Stomach (tissue), 9 donors: ENCODE data around the gene TBRG1. TPM values are rescaled to one million over a fixed set of nuclear protein-coding genes. Genes with fewer than 3 reads are reported as not detected.
A peak's percentile ranks its signal among the peaks of the same experiment; 100 is the strongest.

Source experiments
- DNase-seq, 2 donors: peaks; one replicate each; pipeline versions ENCODE4 v3.0.0 to v3.0.0-alpha.2; 2013 to 2019
- H3K27ac ChIP-seq, 5 donors: fragments of 200-600 bp in 4 of 5; sonication (generic) in 4 of 5; one replicate each; pipeline ENCODE4 v1.5.1; 2013 to 2019; ENCODE audit warnings: mild to moderate bottlenecking in 1 of 5, moderate library complexity in 1 of 5
- H3K27me3 ChIP-seq, 3 donors: fragments of 200-600 bp; sonication (generic); one replicate each; pipeline ENCODE4 v1.5.1; 2017 to 2019; ENCODE audit warnings: mixed run types in 1 of 3
- H3K36me3 ChIP-seq, 4 donors: fragments of 200-600 bp; sonication (generic); 1 replicate in 3 of 4; 2 replicates in 1 of 4; pipeline ENCODE4 v1.5.1; 2016 to 2019
- H3K4me1 ChIP-seq, 4 donors: fragments of 200-600 bp; sonication (generic); one replicate each; pipeline ENCODE4 v1.5.1; 2016 to 2019
- H3K4me3 ChIP-seq, 4 donors: fragments of 200-600 bp; sonication (generic) in 3 of 4; one replicate each; pipeline ENCODE4 v1.5.1; 2016 to 2019; ENCODE audit warnings: mild to moderate bottlenecking in 1 of 4
- H3K9me3 ChIP-seq, 4 donors: fragments of 200-600 bp; sonication (generic); one replicate each; pipeline ENCODE4 v1.5.1; 2016 to 2019
- CTCF ChIP-seq, 7 experiments: fragments of 450-650 bp in 4 of 7; fragments of 200-600 bp in 3 of 7; sonication (generic) in 3 of 7; IDR thresholded peaks; one replicate each; pipeline ENCODE4 v1.5.1; 2016 to 2019; ENCODE audit warnings: antibody characterized with exemption in 7 of 7, control low read depth in 2 of 7, mild to moderate bottlenecking in 1 of 7
- EP300 ChIP-seq: sonication (generic); formaldehyde crosslinking; IDR thresholded peaks from one replicate; pipeline ENCODE4 v1.6.1; 2017; ENCODE audit warnings: antibody characterized with exemption
- POLR2A ChIP-seq, 4 donors: fragments of 450-650 bp; IDR thresholded peaks; one replicate each; pipeline ENCODE4 v1.6.1; 2016; ENCODE audit warnings: antibody characterized with exemption in 4 of 4, control low read depth in 2 of 4, mild to moderate bottlenecking in 1 of 4, moderate library complexity in 1 of 4
- POLR2AphosphoS5 ChIP-seq, 3 donors: sonication (generic); formaldehyde crosslinking; IDR thresholded peaks; one replicate each; pipeline ENCODE4 v1.6.1; 2016; ENCODE audit warnings: antibody characterized with exemption in 3 of 3
- WGBS, 5 donors: extraction: QIAGEN DNeasy Blood & Tissue Kit in 3 of 5; methylation state at CpG; one replicate each; pipeline versions ENCODE4 v1.1.5 to v1.1.7; 2013 to 2018; 5-methylcytosine and 5-hydroxymethylcytosine counted together
- intact Hi-C: fragments of 100-400 bp; cut with DNase I; formaldehyde crosslinking; loops from one replicate; pipeline ENCODE4 v1.15.1; 2023; ENCODE audit warnings: low total_unique reads
- polyA plus RNA-seq, 3 donors: library from polyadenylated mRNA; stranded (reverse); fragments of 200-250 nt; gene quantifications; one replicate each; pipeline ENCODE4 v1.2.3, GENCODE V29; 2013
- total RNA-seq, 5 donors: library from RNA; depleted of rRNA; stranded (reverse); fragments of >200 nt; gene quantifications; one replicate each; pipeline versions ENCODE4 v1.1.0 to v1.2.3, GENCODE V29; 2014 to 2016
- donor health status: healthy with polysubstance abuse.
- donor health status: Bipolar disorder and iron deficiency.
- donor health status: healthy.

TBRG1 gene
- total and polyA plus RNA-seq, 8 donors, result 16.9 to 130 (median 31.6) TPM

DNA sequence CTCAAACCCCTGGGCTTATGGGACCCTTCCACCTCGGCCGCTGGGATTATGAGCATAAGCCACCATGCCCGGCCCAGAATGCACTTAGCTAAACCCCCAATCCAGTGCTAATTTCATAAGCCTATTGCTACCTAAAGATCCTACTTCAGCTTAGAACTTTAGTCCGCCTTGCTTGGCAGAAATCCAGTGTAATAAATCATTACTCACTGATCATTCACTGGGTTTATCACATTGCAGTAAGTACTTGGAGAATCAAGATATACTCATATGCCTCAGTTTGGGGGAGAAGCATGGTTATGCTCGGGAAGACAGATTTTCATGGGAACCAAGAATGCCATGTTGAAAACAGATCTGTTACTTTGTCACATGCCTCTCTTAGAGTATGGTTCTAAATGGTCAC, 3.8 kb upstream of the TBRG1 start:
- no peak for TF ChIP-seq EP300
- no peak for TF ChIP-seq POLR2AphosphoS5 (IDR thresholded peaks at IDR 0.05)
- no peak for TF ChIP-seq CTCF (IDR thresholded peaks at IDR 0.05)
- no peak for TF ChIP-seq POLR2A (IDR thresholded peaks at IDR 0.05)
- intact Hi-C loops, result no loop called here

GRCh38 chr11:124623861-124624525, 1.3 kb downstream of the TBRG1 start:
- 43 to 58% (median 52%) methylated on average over 4 of the region's 4 CpGs for WGBS, 5 donors
- peak overlapping the region in 3 of 5 donors; percentile 92 to 94 (median 92) for H3K27ac ChIP-seq

More for the DNA sequence above, 3.8 kb upstream of the TBRG1 start:
- no peaks in the 10 kb centered on the region for H3K36me3 ChIP-seq
- DNase-seq, result no peak
- peaks cover 0 to 26% (median 8%) of the 10 kb centered on the region in 3 donors for H3K27me3 ChIP-seq
- peaks cover 5 to 16% (median 11%) of the 10 kb centered on the region in 4 donors for H3K4me1 ChIP-seq
- 72 to 84% (median 79%) methylated on average over 5 of the region's 5 CpGs for WGBS, 5 donors
- H3K4me3 ChIP-seq, result no peak overlapping the region
- H3K9me3 ChIP-seq, result no peaks in the 10 kb centered on the region
- H3K27ac ChIP-seq, result no peak overlapping the region

DNA sequence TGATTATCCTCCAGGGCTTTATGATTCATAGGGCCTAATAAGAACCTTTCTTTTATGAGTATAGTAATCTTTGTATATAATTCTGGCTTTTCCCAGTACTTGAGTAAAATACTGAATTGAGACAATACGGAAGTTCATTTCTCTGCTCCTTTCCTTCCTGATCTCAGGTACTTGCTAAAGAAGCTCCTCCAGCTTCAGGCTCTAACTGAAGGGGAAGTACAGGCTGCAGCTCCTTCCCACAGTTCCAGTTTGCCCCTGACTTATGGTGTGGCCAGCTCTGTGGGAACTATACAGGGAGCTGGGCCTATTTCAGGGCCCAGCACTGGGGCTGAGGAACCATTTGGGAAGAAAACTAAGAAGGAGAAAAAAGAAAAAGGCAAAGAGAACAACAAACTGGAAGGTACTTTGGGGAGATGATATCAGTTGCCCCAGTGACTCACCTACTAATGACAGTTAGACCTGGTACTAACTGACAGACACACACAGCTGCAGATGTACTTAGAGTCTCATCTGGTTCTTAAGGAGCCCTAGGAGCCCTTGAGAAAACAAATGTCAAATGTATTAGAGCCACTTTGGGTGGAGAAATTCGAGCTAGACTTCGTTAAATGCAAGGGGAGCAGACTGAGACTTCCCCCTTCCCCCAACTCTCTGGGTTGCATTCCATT, 3.0 kb downstream of the TBRG1 start:
- WGBS, 5 donors, result 88 to 98% (median 95%) methylated on average over 3 of the region's 3 CpGs

More at GRCh38 chr11:124623861-124624525, 1.3 kb downstream of the TBRG1 start:
- Histone ChIP-seq H3K36me3 (peaks cover 30 to 39% (median 34%) of the 10 kb centered on the region in 4 donors), H3K9me3 (no peaks in the 10 kb centered on the region), H3K4me3 (peak overlapping the region; percentile 66 to 90 (median 78)), H3K27me3 (no peaks in the 10 kb centered on the region), H3K4me1 (peaks cover 18 to 40% (median 31%) of the 10 kb centered on the region in 4 donors)
- TF ChIP-seq POLR2A (IDR thresholded peaks at IDR 0.05) (no peak), EP300 (no peak), POLR2AphosphoS5 (IDR thresholded peaks at IDR 0.05) (no peak), CTCF (IDR thresholded peaks at IDR 0.05) (no peak)
- DNase-seq, result no peak
- intact Hi-C loops, result no loop called here

More for the DNA sequence above, 3.0 kb downstream of the TBRG1 start:
- Histone ChIP-seq H3K27ac (no peak overlapping the region), H3K4me1 (peaks cover 18 to 40% (median 31%) of the 10 kb centered on the region in 4 donors), H3K4me3 (no peak overlapping the region), H3K9me3 (no peaks in the 10 kb centered on the region), H3K27me3 (no peaks in the 10 kb centered on the region), H3K36me3 (peaks cover 34 to 55% (median 46%) of the 10 kb centered on the region in 4 donors)
- intact Hi-C loops, result no loop called here
- DNase-seq, result no peak
- TF ChIP-seq CTCF (IDR thresholded peaks at IDR 0.05) (no peak), POLR2AphosphoS5 (IDR thresholded peaks at IDR 0.05) (no peak), EP300 (no peak), POLR2A (IDR thresholded peaks at IDR 0.05) (no peak)
